Measurements from ENCODE around the gene ATPAF1.

The ATPAF1 gene

GRCh38 chr1:46692811-46693770 lies 24.9 kb upstream of the ATPAF1 start:
- no peaks in the 10 kb centered on the region for H3K9me3 ChIP-seq (ENCODE audit: control insufficient read depth, insufficient read depth, low read length)
- no peaks in the 10 kb centered on the region for H3K4me1 ChIP-seq (ENCODE audit: control insufficient read depth, insufficient read depth, low read length)
- WGBS (ENCODE audit: insufficient coverage, insufficient read length) = no CpG with 5 or more reads among the region's 3 CpGs
- H3K27me3 ChIP-seq (ENCODE audit: control insufficient read depth, insufficient read depth, low read length) = no peaks in the 10 kb centered on the region
- peaks cover 11% of the 10 kb centered on the region for H3K36me3 ChIP-seq (ENCODE audit: control insufficient read depth, insufficient read depth, low read length)
- no peak overlapping the region for H3K27ac ChIP-seq (ENCODE audit: low read length)
- no peak for DNase-seq (ENCODE audit: low read depth, low spot score)
- H3K4me3 ChIP-seq (ENCODE audit: low read length) = no peak overlapping the region

DNA sequence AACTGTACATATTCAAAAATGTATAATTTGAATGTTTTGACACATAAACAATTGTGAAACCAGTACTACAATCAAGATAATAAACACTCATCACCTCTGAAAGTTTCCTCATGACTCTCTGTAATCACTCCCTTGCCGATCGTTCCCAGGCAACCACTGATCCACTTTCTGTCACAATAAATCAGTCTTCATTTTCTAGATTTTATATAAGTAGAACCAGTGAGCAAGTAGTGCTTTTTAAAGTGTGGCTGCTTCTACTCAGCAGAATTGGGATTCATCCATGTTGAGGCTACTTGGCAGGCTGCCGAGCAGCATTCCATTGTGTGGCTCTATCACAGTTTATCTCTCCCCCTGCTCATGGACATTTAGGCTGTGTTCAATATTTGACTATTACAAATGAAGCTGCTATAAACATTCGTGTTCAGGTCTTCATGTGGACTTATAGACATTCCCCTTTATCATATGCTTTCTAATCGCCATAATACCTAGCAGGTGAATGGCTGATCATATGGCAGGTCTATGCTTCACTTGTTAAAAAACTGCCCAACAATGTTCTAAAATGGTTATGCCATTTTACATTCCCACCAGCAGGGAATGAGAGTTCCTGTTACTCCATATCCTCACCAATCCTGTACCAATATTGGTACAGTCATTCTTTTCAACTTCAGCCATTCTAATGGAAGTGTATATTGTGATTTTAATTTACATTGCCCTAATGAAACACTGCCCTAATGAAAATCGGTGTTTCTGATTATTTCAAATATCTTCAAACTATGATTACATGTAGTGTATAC lies 24.0 kb upstream of the ATPAF1 start:
- Histone ChIP-seq H3K27ac (ENCODE audit: low read length) (no peak overlapping the region), H3K27me3 (ENCODE audit: control insufficient read depth, insufficient read depth, low read length) (no peaks in the 10 kb centered on the region), H3K36me3 (ENCODE audit: control insufficient read depth, insufficient read depth, low read length) (peaks cover 15% of the 10 kb centered on the region), H3K4me3 (ENCODE audit: low read length) (no peak overlapping the region), H3K4me1 (ENCODE audit: control insufficient read depth, insufficient read depth, low read length) (no peaks in the 10 kb centered on the region), H3K9me3 (ENCODE audit: control insufficient read depth, insufficient read depth, low read length) (no peaks in the 10 kb centered on the region)
- no peak for DNase-seq (ENCODE audit: low read depth, low spot score)
- WGBS (ENCODE audit: insufficient coverage, insufficient read length) = no CpG with 5 or more reads among the region's 6 CpGs

DNA sequence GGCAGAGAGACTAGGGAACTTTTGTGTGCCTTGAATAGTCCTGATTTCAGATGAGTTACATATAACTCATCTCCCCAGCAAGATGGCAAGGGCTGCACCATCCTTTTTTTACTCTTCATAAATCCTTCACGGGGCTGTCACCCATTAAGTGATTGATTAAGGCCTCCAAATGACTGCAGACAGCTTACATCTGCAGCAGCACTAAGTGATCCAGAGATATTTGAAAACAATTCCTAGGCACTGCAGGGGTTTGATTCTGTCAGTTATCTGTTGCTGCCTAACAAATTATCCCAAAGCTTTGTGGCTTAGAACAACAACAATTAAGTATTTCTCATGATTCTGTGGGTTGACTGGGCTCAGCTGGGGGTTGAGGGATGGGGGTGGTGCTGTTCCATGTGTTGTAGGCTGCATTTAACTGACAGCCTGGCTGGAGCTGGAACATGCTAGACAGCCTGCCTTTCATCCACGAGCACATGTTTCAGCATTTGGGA lies 22.8 kb upstream of the ATPAF1 start:
- no peak for DNase-seq (ENCODE audit: low read depth, low spot score)
- Histone ChIP-seq H3K4me1 (ENCODE audit: control insufficient read depth, insufficient read depth, low read length) (no peaks in the 10 kb centered on the region), H3K27me3 (ENCODE audit: control insufficient read depth, insufficient read depth, low read length) (no peaks in the 10 kb centered on the region), H3K27ac (ENCODE audit: low read length) (no peak overlapping the region), H3K9me3 (ENCODE audit: control insufficient read depth, insufficient read depth, low read length) (no peaks in the 10 kb centered on the region), H3K4me3 (ENCODE audit: low read length) (no peak overlapping the region), H3K36me3 (ENCODE audit: control insufficient read depth, insufficient read depth, low read length) (peaks cover 15% of the 10 kb centered on the region)
- no CpG with 5 or more reads among the region's 2 CpGs for WGBS (ENCODE audit: insufficient coverage, insufficient read length)

DNA sequence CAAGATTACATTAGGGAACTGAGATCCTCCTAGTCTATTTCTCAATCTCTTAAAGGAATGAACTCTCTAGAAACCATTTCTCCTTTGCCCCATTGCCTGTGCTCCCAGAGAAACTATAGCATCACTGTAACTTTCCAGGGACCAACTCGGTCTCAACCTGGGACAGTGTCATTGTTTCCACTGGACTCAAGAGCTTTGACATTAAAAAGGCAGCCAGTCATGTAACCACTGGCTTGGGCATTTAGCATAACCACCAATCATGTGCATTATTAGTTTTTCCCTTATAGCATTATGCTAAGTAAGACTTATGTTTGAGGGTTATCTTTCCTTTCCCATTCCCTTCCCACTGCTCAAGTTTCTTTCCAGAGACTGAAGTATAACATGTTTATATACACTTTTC lies 21.7 kb upstream of the ATPAF1 start:
- peaks cover 15% of the 10 kb centered on the region for H3K36me3 ChIP-seq (ENCODE audit: control insufficient read depth, insufficient read depth, low read length)
- DNase-seq (ENCODE audit: low read depth, low spot score) = no peak
- H3K9me3 ChIP-seq (ENCODE audit: control insufficient read depth, insufficient read depth, low read length) = no peaks in the 10 kb centered on the region
- H3K27ac ChIP-seq (ENCODE audit: low read length) = no peak overlapping the region
- whole genome bisulfite sequencing (ENCODE audit: insufficient coverage, insufficient read length) = no CpG with 5 or more reads among the region's 1 CpG
- no peaks in the 10 kb centered on the region for H3K27me3 ChIP-seq (ENCODE audit: control insufficient read depth, insufficient read depth, low read length)
- no peaks in the 10 kb centered on the region for H3K4me1 ChIP-seq (ENCODE audit: control insufficient read depth, insufficient read depth, low read length)
- no peak overlapping the region for H3K4me3 ChIP-seq (ENCODE audit: low read length)

DNA sequence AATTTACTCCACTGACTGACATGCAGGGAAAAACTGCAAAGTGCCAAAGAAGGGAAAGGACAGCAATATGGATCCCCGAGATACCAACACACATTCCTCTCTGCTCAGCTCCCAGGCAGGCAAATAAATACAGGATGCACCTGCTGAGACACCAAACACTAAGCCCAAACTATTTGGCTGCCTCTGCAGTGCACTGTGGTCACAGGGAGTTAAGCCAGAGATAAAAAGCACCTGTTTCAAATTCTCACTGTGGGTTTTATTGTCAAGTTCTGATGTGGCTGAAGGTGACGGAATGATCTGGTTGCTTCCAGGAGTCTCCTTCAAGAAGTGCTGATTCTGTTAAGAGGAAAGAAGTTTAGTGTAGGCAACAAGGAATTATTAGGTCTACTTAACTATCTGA lies 21.2 kb upstream of the ATPAF1 start:
- Histone ChIP-seq H3K4me1 (ENCODE audit: control insufficient read depth, insufficient read depth, low read length) (no peaks in the 10 kb centered on the region), H3K27me3 (ENCODE audit: control insufficient read depth, insufficient read depth, low read length) (no peaks in the 10 kb centered on the region), H3K4me3 (ENCODE audit: low read length) (no peak overlapping the region), H3K36me3 (ENCODE audit: control insufficient read depth, insufficient read depth, low read length) (peaks cover 17% of the 10 kb centered on the region), H3K9me3 (ENCODE audit: control insufficient read depth, insufficient read depth, low read length) (no peaks in the 10 kb centered on the region), H3K27ac (ENCODE audit: low read length) (no peak overlapping the region)
- DNase-seq (ENCODE audit: low read depth, low spot score) = no peak
- no CpG with 5 or more reads among the region's 2 CpGs for WGBS (ENCODE audit: insufficient coverage, insufficient read length)

DNA sequence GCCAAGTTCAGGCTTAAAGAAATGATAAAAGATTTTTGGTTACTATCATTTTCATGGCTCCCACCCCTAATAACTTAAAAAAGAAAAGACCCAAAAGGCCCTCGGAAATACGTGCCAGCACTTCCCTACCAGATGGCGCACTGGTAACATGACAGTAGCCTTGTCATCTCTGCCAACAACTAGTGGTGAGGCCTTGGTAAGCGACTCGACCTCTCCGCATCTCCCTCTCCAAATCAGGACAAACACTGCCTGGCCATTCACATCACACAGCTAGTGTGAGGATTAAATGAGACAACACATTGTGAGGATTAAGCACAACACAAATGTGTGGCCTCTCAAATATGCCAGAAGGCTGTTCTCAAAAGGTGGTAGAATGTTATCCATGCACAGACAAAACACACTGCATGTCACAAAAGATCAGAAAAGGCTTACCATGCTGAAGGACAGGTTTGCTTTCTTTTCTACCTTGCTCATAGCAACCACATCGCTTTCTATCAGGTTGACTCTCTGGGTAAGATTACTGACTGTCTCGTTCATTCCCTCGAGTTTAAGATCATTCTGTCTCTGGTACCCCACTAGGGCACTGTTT lies 19.9 kb upstream of the ATPAF1 start:
- Histone ChIP-seq H3K27ac (ENCODE audit: low read length) (no peak overlapping the region), H3K27me3 (ENCODE audit: control insufficient read depth, insufficient read depth, low read length) (no peaks in the 10 kb centered on the region), H3K4me3 (ENCODE audit: low read length) (no peak overlapping the region), H3K36me3 (ENCODE audit: control insufficient read depth, insufficient read depth, low read length) (peaks cover 23% of the 10 kb centered on the region), H3K9me3 (ENCODE audit: control insufficient read depth, insufficient read depth, low read length) (no peaks in the 10 kb centered on the region), H3K4me1 (ENCODE audit: control insufficient read depth, insufficient read depth, low read length) (no peaks in the 10 kb centered on the region)
- no CpG with 5 or more reads among the region's 9 CpGs for WGBS (ENCODE audit: insufficient coverage, insufficient read length)
- DNase-seq (ENCODE audit: low read depth, low spot score) = no peak

DNA sequence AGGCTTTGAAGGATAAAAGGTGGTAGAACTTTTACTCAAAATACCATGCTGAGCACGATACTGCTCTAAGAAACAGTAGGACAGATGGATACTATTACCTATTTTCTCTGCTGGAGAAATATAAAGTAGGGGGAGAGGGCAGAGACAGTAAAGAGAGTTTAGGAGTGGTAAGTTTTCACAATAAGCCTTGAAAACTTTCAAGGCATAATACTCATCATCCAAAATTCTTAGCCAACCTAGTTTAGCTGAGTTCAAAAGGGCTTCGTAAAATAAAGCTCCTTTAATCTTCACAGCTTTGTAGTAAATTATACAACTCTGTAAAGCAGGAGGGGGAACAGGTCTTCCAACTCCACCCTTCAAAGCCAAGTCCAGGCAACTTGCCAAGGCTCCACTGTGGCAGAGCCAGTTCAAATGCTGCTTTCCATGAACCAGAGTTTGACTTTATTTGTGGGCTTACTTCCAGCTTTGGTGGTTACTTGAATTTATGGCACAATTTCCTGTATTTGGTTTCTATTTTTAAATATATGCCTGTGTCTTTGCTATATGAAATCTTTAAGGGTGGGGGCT lies 19.0 kb upstream of the ATPAF1 start:
- no peaks in the 10 kb centered on the region for H3K9me3 ChIP-seq (ENCODE audit: control insufficient read depth, insufficient read depth, low read length)
- no peaks in the 10 kb centered on the region for H3K4me1 ChIP-seq (ENCODE audit: control insufficient read depth, insufficient read depth, low read length)
- H3K27ac ChIP-seq (ENCODE audit: low read length) = no peak overlapping the region
- no peaks in the 10 kb centered on the region for H3K27me3 ChIP-seq (ENCODE audit: control insufficient read depth, insufficient read depth, low read length)
- no peak for DNase-seq (ENCODE audit: low read depth, low spot score)
- H3K36me3 ChIP-seq (ENCODE audit: control insufficient read depth, insufficient read depth, low read length) = peaks cover 23% of the 10 kb centered on the region
- H3K4me3 ChIP-seq (ENCODE audit: low read length) = no peak overlapping the region
- no CpG with 5 or more reads among the region's 2 CpGs for WGBS (ENCODE audit: insufficient coverage, insufficient read length)

DNA sequence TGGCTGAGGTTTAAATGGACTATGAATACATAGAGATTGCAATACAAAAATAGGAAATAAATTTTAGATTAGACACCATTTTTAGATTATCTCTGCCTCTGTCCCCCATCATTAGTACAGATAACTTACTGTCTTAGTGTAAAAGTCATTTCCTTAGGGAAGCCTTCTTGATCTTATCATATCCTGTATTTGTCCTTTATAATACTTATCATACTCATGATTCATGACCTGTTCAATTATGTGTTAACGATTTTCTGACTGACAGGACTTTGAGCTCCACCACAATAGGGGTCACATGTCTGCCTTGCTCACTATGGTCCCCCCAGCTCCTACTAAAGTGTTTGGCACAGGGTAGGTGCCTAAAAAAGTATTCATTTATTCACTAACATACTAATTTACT lies 18.1 kb upstream of the ATPAF1 start:
- Histone ChIP-seq H3K27ac (ENCODE audit: low read length) (no peak overlapping the region), H3K9me3 (ENCODE audit: control insufficient read depth, insufficient read depth, low read length) (no peaks in the 10 kb centered on the region), H3K4me1 (ENCODE audit: control insufficient read depth, insufficient read depth, low read length) (no peaks in the 10 kb centered on the region), H3K27me3 (ENCODE audit: control insufficient read depth, insufficient read depth, low read length) (no peaks in the 10 kb centered on the region), H3K36me3 (ENCODE audit: control insufficient read depth, insufficient read depth, low read length) (peaks cover 25% of the 10 kb centered on the region), H3K4me3 (ENCODE audit: low read length) (no peak overlapping the region)
- WGBS (ENCODE audit: insufficient coverage, insufficient read length) = no CpG with 5 or more reads among the region's 1 CpG
- no peak for DNase-seq (ENCODE audit: low read depth, low spot score)

DNA sequence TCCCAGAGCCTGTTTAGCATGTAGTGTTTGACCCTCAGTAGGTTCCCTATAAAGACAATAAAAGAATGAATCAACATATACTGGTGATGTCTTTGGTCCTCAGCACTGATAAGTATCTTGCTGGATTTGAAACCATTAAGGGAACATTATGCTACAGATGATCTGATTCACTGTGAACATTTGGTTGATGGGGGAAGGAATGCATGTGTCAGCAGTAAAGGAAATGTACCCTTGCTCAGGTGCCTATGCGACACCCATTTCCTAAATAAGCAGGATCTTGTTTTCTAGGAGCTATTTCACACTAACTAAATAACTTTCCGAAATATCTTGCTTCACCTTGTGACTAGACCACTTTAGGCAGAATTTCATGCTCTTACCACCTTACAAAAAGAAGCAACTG lies 16.5 kb upstream of the ATPAF1 start:
- H3K27me3 ChIP-seq (ENCODE audit: control insufficient read depth, insufficient read depth, low read length) = no peaks in the 10 kb centered on the region
- H3K9me3 ChIP-seq (ENCODE audit: control insufficient read depth, insufficient read depth, low read length) = no peaks in the 10 kb centered on the region
- H3K4me1 ChIP-seq (ENCODE audit: control insufficient read depth, insufficient read depth, low read length) = no peaks in the 10 kb centered on the region
- no peak overlapping the region for H3K4me3 ChIP-seq (ENCODE audit: low read length)
- no CpG with 5 or more reads among the region's 2 CpGs for WGBS (ENCODE audit: insufficient coverage, insufficient read length)
- no peak overlapping the region for H3K27ac ChIP-seq (ENCODE audit: low read length)
- DNase-seq (ENCODE audit: low read depth, low spot score) = no peak
- peaks cover 18% of the 10 kb centered on the region for H3K36me3 ChIP-seq (ENCODE audit: control insufficient read depth, insufficient read depth, low read length)

DNA sequence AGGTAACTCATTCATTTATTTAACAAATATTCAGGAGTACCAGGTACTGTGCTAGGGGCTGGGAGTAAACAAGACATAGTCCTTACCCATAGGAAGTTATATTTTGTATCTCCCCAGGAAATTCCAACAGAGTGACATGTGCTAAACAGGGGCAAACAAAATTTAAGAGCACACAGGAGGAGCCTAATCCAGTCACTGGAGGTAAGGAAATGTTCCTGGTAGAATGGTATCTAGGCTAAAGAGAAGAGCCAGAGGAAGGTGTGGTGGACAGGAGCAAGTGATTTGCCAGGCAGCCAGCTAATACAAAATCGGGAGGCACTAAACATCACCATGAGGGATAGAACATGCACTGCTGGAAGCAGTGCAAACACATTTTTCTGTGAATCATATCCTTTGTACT lies 13.9 kb upstream of the ATPAF1 start:
- no peak overlapping the region for H3K27ac ChIP-seq (ENCODE audit: low read length)
- no CpG with 5 or more reads among the region's 1 CpG for WGBS (ENCODE audit: insufficient coverage, insufficient read length)
- DNase-seq (ENCODE audit: low read depth, low spot score) = no peak
- H3K4me1 ChIP-seq (ENCODE audit: control insufficient read depth, insufficient read depth, low read length) = no peaks in the 10 kb centered on the region
- no peaks in the 10 kb centered on the region for H3K9me3 ChIP-seq (ENCODE audit: control insufficient read depth, insufficient read depth, low read length)
- H3K4me3 ChIP-seq (ENCODE audit: low read length) = no peak overlapping the region
- peaks cover 10% of the 10 kb centered on the region; the same call in 1 of the 2 replicates for H3K36me3 ChIP-seq (ENCODE audit: control insufficient read depth, insufficient read depth, low read length)
- no peaks in the 10 kb centered on the region for H3K27me3 ChIP-seq (ENCODE audit: control insufficient read depth, insufficient read depth, low read length)

All from iPS DF 6.9 (cell line).